NCI-H748 (cell line): ENCODE data around the gene RSRC1.
A peak's percentile ranks its signal among the peaks of the same experiment; 100 is the strongest.
"Not testable (repeated sequence)": the region's sequence is repeated elsewhere in the genome, so short reads cannot be mapped to it uniquely, and the experiment has no call there.

Experiments used
- DNase-seq: peaks from one replicate; lab custom pipeline; 2025; ENCODE audit not compliant: unreplicated experiment; lab: John Stamatoyannopoulos, UW

RSRC1 gene

GRCh38 chr3:158381262-158381868 lies 271.5 kb downstream of the RSRC1 start:
- DNase-seq = no peak

- DNase-seq = no peak
These were observed 272.6 kb downstream of the RSRC1 start for GRCh38 chr3:158382479-158382878.

- no peak for DNase-seq
These were observed 274.1 kb downstream of the RSRC1 start for GRCh38 chr3:158384019-158384418.

GRCh38 chr3:158395421-158395820 lies 285.5 kb downstream of the RSRC1 start:
- DNase-seq = no peak

GRCh38 chr3:158402590-158402989 lies 292.7 kb downstream of the RSRC1 start:
- no peak for DNase-seq

GRCh38 chr3:158403013-158403412 lies 293.1 kb downstream of the RSRC1 start:
- no peak for DNase-seq

- DNase-seq = no peak
These were observed 294.3 kb downstream of the RSRC1 start for GRCh38 chr3:158404131-158404718.

GRCh38 chr3:158405507-158405906 lies 295.6 kb downstream of the RSRC1 start:
- no peak for DNase-seq

GRCh38 chr3:158407844-158408517 lies 298.1 kb downstream of the RSRC1 start:
- DNase-seq = no peak

GRCh38 chr3:158408518-158408897 lies 298.6 kb downstream of the RSRC1 start:
- not testable (repeated sequence) for DNase-seq

GRCh38 chr3:158418035-158418434 lies 308.1 kb downstream of the RSRC1 start:
- no peak for DNase-seq

- no peak for DNase-seq
These were observed 310.1 kb downstream of the RSRC1 start for GRCh38 chr3:158419820-158420653.

- no peak for DNase-seq
These were observed 310.9 kb downstream of the RSRC1 start for GRCh38 chr3:158420654-158421396.

GRCh38 chr3:158430448-158430847 lies 320.6 kb downstream of the RSRC1 start:
- peak; percentile 42 for DNase-seq

GRCh38 chr3:158430968-158431367 lies 321.1 kb downstream of the RSRC1 start:
- DNase-seq = no peak

GRCh38 chr3:158431829-158432228 lies 321.9 kb downstream of the RSRC1 start:
- DNase-seq = no peak

GRCh38 chr3:158434412-158435038 lies 324.6 kb downstream of the RSRC1 start:
- DNase-seq = peak; percentile 50

GRCh38 chr3:158443632-158444031 lies 333.7 kb downstream of the RSRC1 start:
- DNase-seq = no peak

- no peak for DNase-seq
These were observed 337.5 kb downstream of the RSRC1 start for GRCh38 chr3:158447408-158447807.

- no peak for DNase-seq
These were observed 341.6 kb downstream of the RSRC1 start for GRCh38 chr3:158451405-158452055.
